MM.1S (cell line): Measurements from ENCODE around the gene C2CD2.

ENCODE experiments used
- DNase-seq: peaks from one replicate; pipeline ENCODE4 v3.0.0-alpha.2; 2015
- H2AFZ ChIP-seq: fragments of 300-600 bp; sonication (generic); 2 replicates; pipeline ENCODE4 v1.6.0; 2016; ENCODE audit warnings: antibody characterized with exemption, low read length
- H3F3A ChIP-seq: fragments of 300-600 bp; sonication (generic); 2 replicates; pipeline ENCODE4 v1.6.1; 2016; ENCODE audit warnings: mild to moderate bottlenecking, antibody characterized with exemption, low read length, moderate library complexity, mixed read lengths; ENCODE audit not compliant: insufficient read depth
- H3K27ac ChIP-seq: fragments of 300-600 bp; sonication (generic); 2 replicates; pipeline ENCODE4 v1.5.1; 2016; ENCODE audit warnings: mild to moderate bottlenecking, low read length
- H3K27me3 ChIP-seq: fragments of 300-600 bp; sonication (generic); replicated peaks from 2 replicates; pipeline ENCODE4 v1.6.0; 2016; ENCODE audit warnings: low read length; ENCODE audit not compliant: insufficient read depth
- H3K36me3 ChIP-seq: fragments of 300-600 bp; sonication (generic); replicated peaks from 2 replicates; pipeline ENCODE4 v1.6.1; 2016; ENCODE audit warnings: mild to moderate bottlenecking, low read length, mixed read lengths; ENCODE audit not compliant: insufficient read depth
- H3K4me1 ChIP-seq: fragments of 300-600 bp; sonication (generic); 2 replicates; pipeline ENCODE4 v1.6.1; 2016; ENCODE audit warnings: low read length, mixed read lengths
- H3K4me2 ChIP-seq: fragments of 300-600 bp; sonication (generic); 2 replicates; pipeline ENCODE4 v1.6.0; 2016; ENCODE audit warnings: low read depth, low read length
- H3K4me3 ChIP-seq: fragments of 300-600 bp; sonication (generic); 2 replicates; pipeline ENCODE4 v1.5.1; 2016; ENCODE audit warnings: low read length, mixed read lengths
- H3K79me2 ChIP-seq: fragments of 300-600 bp; sonication (generic); 2 replicates; pipeline ENCODE4 v1.6.1; 2016; ENCODE audit warnings: mixed run types, low read length, mixed read lengths
- H3K9ac ChIP-seq: fragments of 300-600 bp; sonication (generic); 2 replicates; pipeline ENCODE4 v1.6.1; 2016; ENCODE audit warnings: low read length, mixed read lengths
- H3K9me2 ChIP-seq: fragments of 300-600 bp; sonication (generic); replicated peaks from 2 replicates; pipeline ENCODE4 v1.6.1; 2016; ENCODE audit warnings: mild to moderate bottlenecking, low read length, mixed read lengths; ENCODE audit not compliant: insufficient read depth
- H3K9me3 ChIP-seq: fragments of 300-600 bp; sonication (generic); replicated peaks from 2 replicates; pipeline ENCODE4 v1.6.1; 2016; ENCODE audit warnings: mild to moderate bottlenecking, low read length, mixed read lengths; ENCODE audit not compliant: insufficient read depth
- H4K20me1 ChIP-seq: fragments of 300-600 bp; sonication (generic); 2 replicates; pipeline ENCODE4 v1.6.1; 2016; ENCODE audit warnings: mild to moderate bottlenecking, low read length, moderate library complexity, mixed read lengths; ENCODE audit not compliant: insufficient read depth
- EZH2 ChIP-seq: fragments of 300-600 bp; sonication (generic); optimal IDR thresholded peaks from 2 replicates; pipeline ENCODE3; 2017; ENCODE audit warnings: low read depth, mild to moderate bottlenecking, antibody characterized with exemption, low read length, mixed read lengths
- EZH2phosphoT487 ChIP-seq: fragments of 300-600 bp; sonication (generic); IDR thresholded peaks from 2 replicates; pipeline ENCODE4 v1.6.1; 2018; ENCODE audit warnings: antibody characterized with exemption, low read length
- TF ChIP-seq, protein P1 (sequence below): fragments of 300-600 bp; sonication (generic); IDR thresholded peaks from 2 replicates; pipeline ENCODE4 v1.5.1; 2016; ENCODE audit warnings: antibody characterized with exemption, low read length, mixed read lengths

Gene C2CD2

DNA sequence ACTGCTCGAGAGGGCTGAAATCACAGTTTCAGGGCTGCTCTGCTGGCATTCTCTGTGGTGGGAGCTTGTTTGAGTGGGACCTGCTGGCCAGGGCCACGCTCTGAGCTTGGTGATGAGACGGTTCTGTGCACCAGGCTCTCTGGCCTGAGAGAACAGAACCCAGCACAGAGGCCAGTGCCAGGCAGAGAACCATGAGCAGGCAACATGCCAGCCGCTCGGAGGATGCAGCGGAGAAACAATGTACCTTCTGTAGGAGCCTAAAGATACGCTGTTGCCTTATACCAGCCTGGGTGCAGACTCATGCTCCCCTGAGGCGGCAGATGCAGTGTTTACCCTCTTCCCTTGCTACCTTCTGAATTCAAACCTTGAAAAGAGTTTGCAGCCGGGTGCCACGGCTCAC is 10.0 kb downstream of the C2CD2 start:
- no peak for TF ChIP-seq EZH2
- TF ChIP-seq, protein P1, sequence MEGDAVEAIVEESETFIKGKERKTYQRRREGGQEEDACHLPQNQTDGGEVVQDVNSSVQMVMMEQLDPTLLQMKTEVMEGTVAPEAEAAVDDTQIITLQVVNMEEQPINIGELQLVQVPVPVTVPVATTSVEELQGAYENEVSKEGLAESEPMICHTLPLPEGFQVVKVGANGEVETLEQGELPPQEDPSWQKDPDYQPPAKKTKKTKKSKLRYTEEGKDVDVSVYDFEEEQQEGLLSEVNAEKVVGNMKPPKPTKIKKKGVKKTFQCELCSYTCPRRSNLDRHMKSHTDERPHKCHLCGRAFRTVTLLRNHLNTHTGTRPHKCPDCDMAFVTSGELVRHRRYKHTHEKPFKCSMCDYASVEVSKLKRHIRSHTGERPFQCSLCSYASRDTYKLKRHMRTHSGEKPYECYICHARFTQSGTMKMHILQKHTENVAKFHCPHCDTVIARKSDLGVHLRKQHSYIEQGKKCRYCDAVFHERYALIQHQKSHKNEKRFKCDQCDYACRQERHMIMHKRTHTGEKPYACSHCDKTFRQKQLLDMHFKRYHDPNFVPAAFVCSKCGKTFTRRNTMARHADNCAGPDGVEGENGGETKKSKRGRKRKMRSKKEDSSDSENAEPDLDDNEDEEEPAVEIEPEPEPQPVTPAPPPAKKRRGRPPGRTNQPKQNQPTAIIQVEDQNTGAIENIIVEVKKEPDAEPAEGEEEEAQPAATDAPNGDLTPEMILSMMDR, result no peak
- TF ChIP-seq EZH2phosphoT487, result no peak
- no peaks in the 10 kb centered on the region for H3K36me3 ChIP-seq
- H3K27me3 ChIP-seq, result no peaks in the 10 kb centered on the region
- H3K9ac ChIP-seq, result no peak overlapping the region
- no peak overlapping the region for H3K4me3 ChIP-seq
- H3F3A ChIP-seq, result no peaks in the 10 kb centered on the region
- no peak overlapping the region for H3K4me2 ChIP-seq
- no peaks in the 10 kb centered on the region for H3K4me1 ChIP-seq
- no peak overlapping the region for H3K27ac ChIP-seq
- no peaks in the 10 kb centered on the region for H4K20me1 ChIP-seq
- no peak overlapping the region for H2AFZ ChIP-seq
- H3K9me2 ChIP-seq, result no peaks in the 10 kb centered on the region
- no peaks in the 10 kb centered on the region for H3K9me3 ChIP-seq
- no peaks in the 10 kb centered on the region for H3K79me2 ChIP-seq
- no peak for DNase-seq

DNA sequence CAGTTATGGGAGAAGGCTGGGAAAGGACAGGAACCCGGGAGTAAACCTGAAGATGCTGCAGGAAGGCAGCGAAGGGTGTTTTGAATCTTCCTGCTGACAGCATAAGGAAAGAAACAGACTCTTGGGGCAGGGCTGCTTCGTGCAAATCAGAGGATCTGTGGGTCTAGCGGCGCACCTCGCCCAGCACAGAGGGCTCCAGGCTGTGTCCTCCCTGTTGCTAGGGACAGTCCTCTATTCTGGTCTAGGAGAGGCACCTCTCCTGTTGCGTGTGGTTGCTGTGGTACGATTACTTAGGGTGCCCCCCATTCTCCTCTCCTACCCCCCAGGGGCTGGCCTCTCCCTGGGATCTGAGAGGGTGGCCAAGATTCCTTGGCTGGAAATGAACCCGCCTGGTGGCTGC is 11.4 kb downstream of the C2CD2 start:
- no peaks in the 10 kb centered on the region for H3K36me3 ChIP-seq
- H3K4me2 ChIP-seq, result no peak overlapping the region
- no peaks in the 10 kb centered on the region for H3K9me3 ChIP-seq
- H3K4me1 ChIP-seq, result no peaks in the 10 kb centered on the region
- no peak for DNase-seq
- H3K9me2 ChIP-seq, result no peaks in the 10 kb centered on the region
- H3F3A ChIP-seq, result no peaks in the 10 kb centered on the region
- H3K27ac ChIP-seq, result no peak overlapping the region
- H3K27me3 ChIP-seq, result no peaks in the 10 kb centered on the region
- TF ChIP-seq, protein P1, result no peak
- TF ChIP-seq EZH2 (no peak), EZH2phosphoT487 (no peak)
- no peak overlapping the region for H3K4me3 ChIP-seq
- H4K20me1 ChIP-seq, result no peaks in the 10 kb centered on the region
- H3K79me2 ChIP-seq, result no peaks in the 10 kb centered on the region
- no peak overlapping the region for H3K9ac ChIP-seq
- H2AFZ ChIP-seq, result no peak overlapping the region

DNA sequence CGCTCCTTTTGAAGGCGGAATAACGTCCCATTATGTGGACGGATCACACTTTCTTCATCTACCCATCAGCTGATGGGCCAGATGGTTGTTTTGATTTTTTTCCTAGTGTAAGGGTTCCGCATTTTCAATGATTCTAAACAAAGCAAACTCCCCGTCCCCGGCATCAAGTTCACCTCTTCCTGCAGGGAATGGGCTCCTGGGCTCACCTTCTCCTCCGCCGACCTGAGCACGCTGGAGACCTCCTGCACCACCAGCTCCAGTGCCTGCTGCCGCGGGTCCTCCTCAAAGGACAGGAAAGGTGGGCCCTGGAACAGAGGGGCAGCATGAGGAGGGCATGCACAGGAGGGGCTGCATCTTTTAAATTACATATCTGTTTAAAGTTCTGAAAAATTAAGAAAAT is 11.9 kb downstream of the C2CD2 start:
- Histone ChIP-seq H3K4me1 (no peaks in the 10 kb centered on the region), H3K9me2 (no peaks in the 10 kb centered on the region), H3K9me3 (no peaks in the 10 kb centered on the region), H2AFZ (no peak overlapping the region), H3F3A (no peaks in the 10 kb centered on the region), H3K4me3 (no peak overlapping the region), H3K27ac (no peak overlapping the region), H4K20me1 (no peaks in the 10 kb centered on the region), H3K36me3 (no peaks in the 10 kb centered on the region), H3K9ac (no peak overlapping the region), H3K79me2 (no peaks in the 10 kb centered on the region), H3K4me2 (no peak overlapping the region), H3K27me3 (no peaks in the 10 kb centered on the region)
- no peak for TF ChIP-seq EZH2
- TF ChIP-seq EZH2phosphoT487, result no peak
- no peak for DNase-seq

DNA sequence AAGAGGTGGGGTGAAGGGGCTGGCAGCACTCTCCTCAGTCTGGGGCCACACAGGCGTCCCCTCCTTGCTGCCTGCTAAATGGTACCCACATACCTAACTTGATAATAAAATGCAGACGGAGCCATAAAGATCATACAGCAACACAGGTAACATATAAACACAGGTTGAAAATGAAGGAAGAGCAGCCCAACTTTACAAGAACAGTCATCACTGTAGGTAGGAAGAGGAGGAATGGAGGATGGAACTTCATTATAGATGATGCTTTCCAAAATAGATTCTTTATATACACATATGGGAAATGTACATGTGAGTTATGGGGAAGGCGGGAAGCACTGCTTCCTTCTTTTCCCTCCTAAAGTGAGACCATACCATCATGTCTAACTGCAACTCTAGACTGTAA is 13.4 kb downstream of the C2CD2 start:
- Histone ChIP-seq H3K27me3 (no peaks in the 10 kb centered on the region), H3K4me1 (no peaks in the 10 kb centered on the region), H3K9ac (no peak overlapping the region), H3K9me2 (no peaks in the 10 kb centered on the region), H3K36me3 (no peaks in the 10 kb centered on the region), H3K9me3 (no peaks in the 10 kb centered on the region), H3K4me2 (no peak overlapping the region), H3K27ac (no peak overlapping the region), H4K20me1 (no peaks in the 10 kb centered on the region), H3K79me2 (no peaks in the 10 kb centered on the region), H3F3A (no peaks in the 10 kb centered on the region), H2AFZ (no peak overlapping the region), H3K4me3 (no peak overlapping the region)
- TF ChIP-seq, protein P1, result no peak
- no peak for TF ChIP-seq EZH2phosphoT487
- no peak for TF ChIP-seq EZH2
- no peak for DNase-seq
